Measurements from ENCODE around the gene MSRB1. TPM values are rescaled to one million over a fixed set of nuclear protein-coding genes. Genes with fewer than 3 reads are reported as not detected.

The MSRB1 gene
- total and polyA plus RNA-seq, 11 donors: 12.4 to 70.2 (median 33.7) TPM

GRCh38 chr16:1968146-1968953 is 25.4 kb upstream of the MSRB1 start:
- Histone ChIP-seq H3K36me3 (peaks cover 0 to 8% (median 5%) of the 10 kb centered on the region in 9 donors), H3K27ac (no peak overlapping the region), H3K9me3 (no peaks in the 10 kb centered on the region), H3K4me3 (no peak overlapping the region), H3K4me1 (peaks cover 0 to 42% (median 32%) of the 10 kb centered on the region in 12 donors), H3K27me3 (no peaks in the 10 kb centered on the region)
- TF ChIP-seq CTCF (IDR thresholded peaks at IDR 0.05) (no peak), POLR2A (IDR thresholded peaks at IDR 0.05) (no peak)
- WGBS, 4 donors: 88 to 91% (median 89%) methylated on average over 34 to 41 of the region's 41 CpGs
- no peak for ATAC-seq
- no peak for DNase-seq
- intact Hi-C loops (cut with DNase I): no loop called here

- DNase-seq (no peak), ATAC-seq (no peak)
- Histone ChIP-seq H3K27me3 (no peaks in the 10 kb centered on the region), H3K4me3 (peak within 1 kb of the TSS in 11 of 12 donors; percentile 65 to 100 (median 87)), H3K9me3 (no peaks in the 10 kb centered on the region), H3K27ac (peak within 1 kb of the TSS in 5 of 12 donors; percentile 95 to 99 (median 97)), H3K36me3 (peaks cover 0 to 27% (median 24%) of the 10 kb centered on the region in 9 donors), H3K4me1 (peaks cover 0 to 40% (median 27%) of the 10 kb centered on the region in 12 donors)
- 93 to 96% (median 95%) methylated on average over 5 to 6 of the region's 6 CpGs for WGBS, 4 donors
- intact Hi-C loops (cut with DNase I): no loop called here
- TF ChIP-seq POLR2A (IDR thresholded peaks at IDR 0.05) (no peak), CTCF (IDR thresholded peaks at IDR 0.05) (no peak)
Measured at GRCh38 chr16:1966460-1966859, 23.5 kb upstream of the MSRB1 start, which contains the start of gene RNF151. RNF151 (plus strand) TSS chr16:1966856; CDS start chr16:1966882, 26 bp downstream.

- TF ChIP-seq POLR2A (IDR thresholded peaks at IDR 0.05) (no peak), CTCF (IDR thresholded peaks at IDR 0.05) (no peak)
- peaks cover 2 to 42% (median 26%) of the 10 kb centered on the region in 12 donors for H3K4me1 ChIP-seq
- peak overlapping the region; percentile 65 to 100 (median 87) for H3K4me3 ChIP-seq
- no peaks in the 10 kb centered on the region for H3K27me3 ChIP-seq
- H3K27ac ChIP-seq: peak overlapping the region; percentile 85 to 99 (median 97)
- no peak for DNase-seq
- H3K36me3 ChIP-seq: peaks cover 0 to 33% (median 31%) of the 10 kb centered on the region in 9 donors
- intact Hi-C loops (cut with DNase I): no loop called here
- no peaks in the 10 kb centered on the region for H3K9me3 ChIP-seq
- 23 to 30% (median 24%) methylated on average over 20 to 24 of the region's 24 CpGs for whole genome bisulfite sequencing, 4 donors
- ATAC-seq: no peak
Measured at GRCh38 chr16:1965396-1966001, 22.5 kb upstream of the MSRB1 start.
